Ramos (cell line): ENCODE results near the gene REPIN1.

Source experiments
- in situ Hi-C: fragments of 300-500 bp; cut with MboI; formaldehyde crosslinking; loops from one replicate; pipeline ENCODE4 v1.14.3; 2022; ENCODE audit warnings: low sequenced_read_pairs; ENCODE audit not compliant: unreplicated experiment

REPIN1 gene

DNA sequence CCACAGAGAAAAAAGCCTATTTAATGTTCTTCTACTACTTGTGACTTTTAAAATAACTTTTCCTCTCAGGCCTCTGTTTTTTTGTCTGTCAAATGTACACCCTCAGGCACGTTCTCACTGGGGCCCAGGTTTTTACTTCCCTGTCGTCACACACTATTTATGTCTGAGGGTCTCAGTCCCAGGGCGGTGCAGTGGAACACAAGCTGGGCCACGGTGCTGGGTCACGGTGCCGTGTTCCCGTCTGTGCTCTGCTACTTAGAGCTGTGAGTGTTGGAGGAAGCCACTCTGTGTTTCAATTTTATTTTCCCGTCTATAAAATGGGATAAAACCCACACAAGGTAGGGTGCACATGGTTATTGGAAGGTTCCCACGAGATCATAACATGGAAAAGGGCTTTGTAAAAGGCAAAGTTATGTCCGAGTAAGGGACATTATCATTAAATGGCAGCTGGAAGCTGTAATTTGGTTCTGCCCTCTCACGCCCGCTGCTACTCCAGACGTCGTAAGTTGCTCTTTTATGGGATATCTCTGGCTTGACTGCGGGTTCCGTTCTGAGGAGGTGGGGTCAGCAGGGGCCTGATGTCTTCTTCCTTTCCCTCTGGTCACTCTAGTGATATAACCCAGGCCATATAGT is 35.7 kb downstream of the REPIN1 start:
- in situ Hi-C loops, result no loop called here

GRCh38 chr7:150404805-150405583 is 36.4 kb downstream of the REPIN1 start:
- in situ Hi-C loops, result no loop called here

DNA sequence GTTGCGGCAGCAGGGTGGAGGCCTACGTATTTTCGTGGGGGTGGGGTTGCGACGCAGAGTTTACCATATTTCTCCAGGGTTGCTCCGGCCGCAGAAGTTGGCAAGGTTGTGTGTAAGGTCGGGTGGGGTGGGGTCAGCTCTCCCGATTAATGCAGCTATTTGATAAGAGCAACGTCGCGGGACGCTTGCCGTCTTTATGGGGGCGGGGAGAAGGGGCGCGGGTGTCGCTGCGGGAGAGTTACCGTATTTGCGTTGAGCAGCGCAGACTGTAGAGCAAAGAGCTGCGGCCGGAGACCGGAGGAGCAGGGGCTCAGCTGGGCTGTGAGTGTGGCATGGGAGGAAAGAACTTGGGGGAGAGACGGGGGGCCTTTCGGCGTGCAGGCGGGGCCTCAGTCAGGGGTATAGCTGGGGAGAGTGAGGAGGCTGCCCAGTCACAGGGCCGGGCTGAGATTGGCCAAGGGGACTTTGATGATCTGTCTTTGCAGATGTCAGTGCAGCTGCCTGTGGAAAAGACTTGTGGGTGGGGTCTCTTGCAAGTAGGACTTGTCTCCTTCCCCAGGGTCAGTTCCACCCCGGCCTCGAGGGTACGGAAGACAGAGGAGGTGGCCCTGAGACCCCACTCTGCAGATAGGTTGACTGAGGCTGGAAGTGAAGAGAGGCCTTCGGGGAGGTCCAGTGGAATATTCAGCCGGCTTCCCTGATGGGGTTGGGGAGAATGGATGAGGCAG is 37.1 kb downstream of the REPIN1 start:
- in situ Hi-C loops, result no loop called here

GRCh38 chr7:150406312-150406566 is 37.6 kb downstream of the REPIN1 start:
- in situ Hi-C loops, result no loop called here

DNA sequence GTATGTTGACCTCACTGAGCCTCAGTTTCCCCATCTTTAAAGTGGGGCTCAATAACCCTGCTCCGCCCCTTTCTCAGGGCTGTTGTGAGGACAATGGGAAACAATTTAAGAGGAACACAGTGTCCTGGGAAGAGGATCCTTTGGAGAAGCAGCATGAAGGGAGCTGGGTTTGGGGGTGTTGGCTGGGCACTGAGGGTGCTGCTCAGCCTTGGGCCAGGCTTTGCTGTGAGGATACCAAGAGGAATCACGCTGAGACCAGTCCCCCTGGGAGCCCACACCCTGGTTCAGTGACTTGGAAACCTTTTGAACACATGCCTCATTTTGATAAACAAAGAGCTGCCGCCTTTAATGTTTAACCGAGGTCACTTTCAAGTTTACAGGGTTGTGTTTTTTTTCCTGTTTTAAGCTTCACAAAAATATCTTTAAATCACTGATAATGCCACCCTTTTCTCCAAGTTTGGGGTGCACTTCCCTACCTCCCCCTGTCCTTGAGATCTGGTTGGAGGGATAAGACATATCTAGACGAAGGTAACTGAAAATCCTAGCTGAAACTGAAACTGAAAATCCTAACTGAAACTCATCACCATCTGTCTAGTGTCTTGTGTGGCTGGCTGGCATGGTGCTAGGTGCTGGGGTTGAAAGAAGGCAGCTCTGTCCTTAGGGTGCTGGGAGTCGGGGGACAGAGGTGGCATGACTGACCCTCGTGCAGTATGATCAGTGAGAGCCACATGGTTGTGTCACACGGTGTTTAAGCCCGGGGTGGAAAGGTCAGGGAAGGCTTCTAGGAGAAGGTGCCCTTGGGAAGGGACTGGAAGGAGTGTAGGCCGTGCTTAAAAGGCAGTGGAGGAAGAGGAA is 38.2 kb downstream of the REPIN1 start:
- in situ Hi-C loops, result no loop called here

DNA sequence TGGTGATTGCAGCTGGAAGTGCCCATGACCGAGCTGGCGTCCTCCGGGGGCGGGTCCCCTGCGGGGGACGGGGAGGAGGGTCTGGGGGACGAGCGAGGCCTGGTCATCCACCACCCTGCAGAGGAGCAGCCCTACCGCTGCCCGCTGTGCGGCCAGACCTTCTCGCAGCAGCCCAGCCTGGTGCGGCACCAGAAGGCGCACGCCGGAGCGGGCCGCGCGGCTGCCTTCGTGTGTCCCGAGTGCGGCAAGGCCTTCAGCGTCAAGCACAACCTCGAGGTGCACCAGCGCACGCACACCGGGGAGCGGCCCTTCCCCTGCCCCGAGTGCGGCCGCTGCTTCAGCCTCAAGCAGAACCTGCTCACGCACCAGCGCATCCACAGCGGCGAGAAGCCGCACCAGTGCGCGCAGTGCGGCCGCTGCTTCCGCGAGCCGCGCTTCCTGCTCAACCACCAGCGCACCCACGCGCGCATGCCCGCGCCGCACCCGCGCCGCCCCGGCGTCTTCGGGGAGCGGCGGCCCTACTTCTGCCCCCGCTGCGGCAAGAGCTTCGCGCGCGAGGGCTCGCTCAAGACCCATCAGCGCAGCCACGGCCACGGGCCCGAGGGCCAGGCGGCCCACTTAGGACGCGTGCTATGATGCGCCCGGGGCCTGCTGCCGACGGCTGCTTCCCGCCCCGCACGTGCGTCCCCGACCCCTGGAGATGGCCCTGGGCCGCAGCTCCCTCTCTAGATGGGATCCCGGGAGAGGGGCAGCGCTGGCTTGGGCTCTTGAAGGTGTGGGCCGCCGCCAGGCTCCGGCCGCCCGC is 39.2 kb downstream of the REPIN1 start:
- in situ Hi-C loops, result no loop called here

DNA sequence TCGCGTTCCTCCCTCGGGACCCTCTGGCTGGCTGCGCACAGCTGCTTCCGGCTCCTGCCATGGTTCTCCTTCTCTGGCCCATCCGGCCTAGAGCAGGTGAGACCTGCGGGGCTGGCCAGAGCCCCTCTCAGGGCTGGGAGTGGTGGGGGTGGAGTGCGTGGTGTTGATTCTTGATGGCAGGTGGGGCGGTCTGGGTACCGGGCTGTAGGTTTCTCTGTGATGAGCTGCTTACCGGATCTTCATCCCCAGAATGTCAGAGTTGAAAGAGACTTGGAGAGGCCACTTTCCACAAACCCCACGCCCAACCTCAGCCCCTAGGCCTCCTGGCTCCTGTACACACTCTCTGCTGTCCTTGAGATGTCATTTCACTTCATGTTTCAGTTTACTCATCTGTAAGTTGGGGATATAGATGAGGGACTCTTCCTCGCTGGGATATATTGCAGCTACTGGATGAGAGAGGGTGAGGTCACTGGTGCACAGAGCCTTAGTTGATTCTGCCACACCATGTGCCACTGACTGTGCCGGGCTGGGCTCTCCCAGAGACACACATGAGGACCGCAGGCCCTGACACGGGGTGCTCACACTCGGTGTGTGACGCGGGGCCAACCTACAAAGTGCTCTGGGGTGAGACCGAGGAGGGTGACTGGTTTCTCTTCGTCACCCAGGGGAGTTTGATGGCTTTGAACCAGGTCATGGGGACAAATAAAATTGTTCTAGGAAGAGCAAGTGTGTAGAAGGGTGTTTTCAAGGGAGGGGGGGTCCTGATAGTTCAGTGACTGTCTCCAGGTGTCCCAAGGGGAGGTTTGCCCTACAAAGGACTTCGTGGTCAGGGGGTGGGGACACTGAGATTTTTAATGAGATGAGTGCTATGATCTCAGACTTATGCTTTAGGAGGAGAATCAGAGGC is 40.0 kb downstream of the REPIN1 start:
- in situ Hi-C loops, result no loop called here

- in situ Hi-C loops, result no loop called here
Measured at GRCh38 chr7:150409300-150410030, 40.8 kb downstream of the REPIN1 start.

GRCh38 chr7:150410131-150410530 is 41.5 kb downstream of the REPIN1 start:
- in situ Hi-C loops, result no loop called here

- in situ Hi-C loops, result no loop called here
Measured at GRCh38 chr7:150410680-150411346, 42.2 kb downstream of the REPIN1 start.

DNA sequence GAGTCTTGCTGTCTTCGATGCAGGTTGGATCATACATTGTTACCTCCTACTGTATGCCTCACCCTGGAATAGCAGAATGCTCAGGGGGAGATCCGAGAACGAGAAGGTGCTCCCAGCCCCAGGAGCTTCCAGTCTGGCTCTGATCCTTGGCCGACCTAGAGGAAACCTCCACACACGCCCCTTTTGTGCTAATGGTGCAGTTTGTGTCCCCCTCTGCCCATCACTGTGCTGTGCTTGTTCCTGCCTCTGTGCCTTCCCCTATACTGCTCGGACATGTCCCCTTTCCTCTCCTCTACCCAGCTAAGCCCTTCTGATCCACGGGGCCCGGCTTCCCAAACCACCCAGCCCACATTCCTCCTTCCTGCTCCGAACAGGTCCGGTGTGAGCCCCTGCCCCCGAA is 43.0 kb downstream of the REPIN1 start:
- in situ Hi-C loops, result no loop called here

- in situ Hi-C loops, result no loop called here
Measured at GRCh38 chr7:150412016-150412415, 43.4 kb downstream of the REPIN1 start.

GRCh38 chr7:150412518-150413488 is 44.2 kb downstream of the REPIN1 start:
- in situ Hi-C loops, result no loop called here

- in situ Hi-C loops, result no loop called here
Measured at GRCh38 chr7:150413640-150414081, 45.0 kb downstream of the REPIN1 start.

GRCh38 chr7:150415161-150416153 is 46.8 kb downstream of the REPIN1 start:
- in situ Hi-C loops, result no loop called here
